Pancreas (tissue), 10 donors: ENCODE measurements around the gene MBD2. TPM values are rescaled to one million over a fixed set of nuclear protein-coding genes. Genes with fewer than 3 reads are reported as not detected.
A peak's percentile ranks its signal among the peaks of the same experiment; 100 is the strongest.
"Not testable (repeated sequence)": the region's sequence is repeated elsewhere in the genome, so short reads cannot be mapped to it uniquely, and the experiment has no call there.

ENCODE experiments used
- ATAC-seq, 4 donors: fragments of 200-7000 bp; cut with Tn5 transposase; one replicate each; pipeline versions ENCODE4 v1.8.0 to v1.9.1; 2020; ENCODE audit warnings: mild to moderate bottlenecking in 4 of 4, moderate library complexity in 4 of 4
- DNase-seq, 6 donors: peaks; one replicate each; pipeline ENCODE4 v3.0.0-alpha.2; 2020
- FAIRE-seq: peaks from 2 replicates; lab custom pipeline; 2012; peaks lifted over from hg19 to GRCh38; lab: Jason Lieb, UNC
- H3K27ac ChIP-seq, 4 donors: fragments of 200-600 bp; sonication (generic); 1 replicate in 3 of 4; 2 replicates in 1 of 4; pipeline versions ENCODE4 v1.5.0 to v1.8.0; 2020
- H3K27me3 ChIP-seq, 4 donors: fragments of 200-600 bp; one replicate each; pipeline ENCODE4 v1.8.0; 2021
- H3K36me3 ChIP-seq, 3 donors: fragments of 200-600 bp; sonication (generic) in 1 of 3; one replicate each; pipeline versions ENCODE4 v1.5.0 to v1.8.0; 2020 to 2021
- H3K4me1 ChIP-seq, 3 donors: fragments of 200-600 bp; one replicate each; pipeline ENCODE4 v1.8.0; 2021
- H3K4me3 ChIP-seq, 4 donors: fragments of 200-600 bp; sonication (generic) in 2 of 4; one replicate each; pipeline versions ENCODE4 v1.5.0 to v1.8.0; 2020 to 2021
- H3K9me3 ChIP-seq, 4 donors: fragments of 200-600 bp; one replicate each; pipeline ENCODE4 v1.8.0; 2021
- WGBS, 2 donors: extraction: QIAGEN DNeasy Blood & Tissue Kit; methylation state at CpG; one replicate each; pipeline ENCODE4 v1.1.7; 2013; 5-methylcytosine and 5-hydroxymethylcytosine counted together
- intact Hi-C, 3 donors: fragments of 100-400 bp; cut with DNase I; formaldehyde crosslinking; loops; one replicate each; pipeline versions ENCODE4 v1.11.1 to v1.14.2; 2022
- polyA plus RNA-seq, 2 donors: library from polyadenylated mRNA; stranded (reverse); fragments of 200-250 nt; gene quantifications; one replicate each; pipeline ENCODE4 v1.2.3, GENCODE V29; 2013
- total RNA-seq, 6 donors: library from RNA; stranded (reverse); fragmentation: NEBNext Ultra II Directional in 4 of 6; extraction: Animal tissue kit (Norgen Biotek cat#: 25700) in 4 of 6; gene quantifications; one replicate each; pipeline versions ENCODE4 v1.2.1 to v1.2.4, GENCODE V29; 2021 to 2023
- TF ChIP-seq, protein P1 (sequence below), 4 donors: fragments of 200-600 bp; sonication (generic) in 3 of 4; IDR thresholded peaks; one replicate each; pipeline versions ENCODE4 v1.5.0 to v1.8.0; 2021; ENCODE audit warnings: antibody characterized with exemption in 4 of 4
- donor health status: healthy with polysubstance abuse.
- donor health status: DM: no; HTN: no; CAD: no; lungs with moderate emphysema.
- donor health status: DM: no; HTN: no; CAD: no.
- donor health status: control.
- donor health status: control.
- donor health status: Bipolar disorder and iron deficiency.
- donor health status: DM: yes; HTN: yes; CAD: no.
- donor health status: DM: no; HTN: no; CAD: no.
- donor health status: DM: no; HTN: no; CAD: no.
- donor health status: DM: yes; HTN: yes; CAD: no.

Gene MBD2
- total and polyA plus RNA-seq, 8 donors = 15.7 to 60.5 (median 47.0) TPM

DNA sequence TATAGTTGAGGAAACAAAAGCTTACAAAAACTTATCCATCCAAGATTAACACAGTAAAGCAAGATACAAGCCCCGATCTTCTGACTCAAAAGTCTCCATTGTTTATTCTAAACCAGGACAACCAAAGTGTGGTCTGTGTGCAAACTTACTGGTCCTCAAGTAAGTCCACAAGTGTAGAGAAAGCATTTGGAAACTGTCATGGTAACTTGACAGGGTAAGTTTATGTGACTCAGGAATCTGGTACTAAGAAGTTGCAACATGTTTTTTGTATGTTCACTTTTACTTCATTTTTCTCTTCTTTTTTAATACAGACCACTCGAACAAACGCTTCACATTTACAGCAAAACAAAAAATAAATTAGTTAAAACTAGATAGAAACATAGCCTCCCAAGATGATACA lies 9.4 kb downstream of the MBD2 start:
- no peak for ATAC-seq
- H3K27ac ChIP-seq = no peak overlapping the region
- intact Hi-C loops = no loop called here
- TF ChIP-seq, protein P1, sequence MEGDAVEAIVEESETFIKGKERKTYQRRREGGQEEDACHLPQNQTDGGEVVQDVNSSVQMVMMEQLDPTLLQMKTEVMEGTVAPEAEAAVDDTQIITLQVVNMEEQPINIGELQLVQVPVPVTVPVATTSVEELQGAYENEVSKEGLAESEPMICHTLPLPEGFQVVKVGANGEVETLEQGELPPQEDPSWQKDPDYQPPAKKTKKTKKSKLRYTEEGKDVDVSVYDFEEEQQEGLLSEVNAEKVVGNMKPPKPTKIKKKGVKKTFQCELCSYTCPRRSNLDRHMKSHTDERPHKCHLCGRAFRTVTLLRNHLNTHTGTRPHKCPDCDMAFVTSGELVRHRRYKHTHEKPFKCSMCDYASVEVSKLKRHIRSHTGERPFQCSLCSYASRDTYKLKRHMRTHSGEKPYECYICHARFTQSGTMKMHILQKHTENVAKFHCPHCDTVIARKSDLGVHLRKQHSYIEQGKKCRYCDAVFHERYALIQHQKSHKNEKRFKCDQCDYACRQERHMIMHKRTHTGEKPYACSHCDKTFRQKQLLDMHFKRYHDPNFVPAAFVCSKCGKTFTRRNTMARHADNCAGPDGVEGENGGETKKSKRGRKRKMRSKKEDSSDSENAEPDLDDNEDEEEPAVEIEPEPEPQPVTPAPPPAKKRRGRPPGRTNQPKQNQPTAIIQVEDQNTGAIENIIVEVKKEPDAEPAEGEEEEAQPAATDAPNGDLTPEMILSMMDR (IDR thresholded peaks at IDR 0.05) = no peak
- DNase-seq = no peak
- peaks cover 0 to 10% (median 6%) of the 10 kb centered on the region in 3 donors for H3K4me1 ChIP-seq
- H3K36me3 ChIP-seq = no peaks in the 10 kb centered on the region
- WGBS, 2 donors = 89 to 93% methylated on average over 3 of the region's 3 CpGs
- H3K4me3 ChIP-seq = no peak overlapping the region
- no peaks in the 10 kb centered on the region for H3K9me3 ChIP-seq
- H3K27me3 ChIP-seq = no peaks in the 10 kb centered on the region
- FAIRE-seq = no peak

DNA sequence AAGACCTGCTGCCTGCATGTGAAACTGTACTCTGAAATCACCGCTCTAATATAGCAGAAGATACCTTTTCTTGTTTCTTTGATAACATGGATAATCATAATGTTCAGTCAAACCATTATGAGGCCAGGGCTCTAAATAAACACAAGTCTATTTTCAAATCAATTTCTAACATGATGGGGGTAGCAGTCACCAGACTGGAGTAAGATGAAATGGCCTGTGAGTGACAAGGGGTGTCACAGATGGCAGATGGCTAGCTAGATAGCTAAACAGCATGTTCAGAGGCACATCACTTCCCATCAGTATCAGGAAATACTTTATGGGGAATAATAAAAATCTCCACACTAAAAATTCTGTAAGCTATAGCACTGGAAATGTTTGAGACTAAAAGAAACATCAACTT lies 14.0 kb downstream of the MBD2 start:
- no peak for FAIRE-seq
- Histone ChIP-seq H3K27me3 (no peaks in the 10 kb centered on the region), H3K4me3 (no peak overlapping the region), H3K4me1 (peaks cover 0 to 21% (median 5%) of the 10 kb centered on the region in 3 donors), H3K27ac (no peak overlapping the region), H3K9me3 (no peaks in the 10 kb centered on the region), H3K36me3 (no peaks in the 10 kb centered on the region)
- TF ChIP-seq, protein P1 (IDR thresholded peaks at IDR 0.05) = no peak
- no peak for ATAC-seq
- intact Hi-C loops = no loop called here
- WGBS, 2 donors = 93% methylated on average over 1 of the region's 1 CpG
- no peak for DNase-seq

GRCh38 chr18:54209471-54210180 lies 14.8 kb downstream of the MBD2 start:
- ATAC-seq (no peak), FAIRE-seq (no peak), DNase-seq (no peak)
- Histone ChIP-seq H3K27ac (no peak overlapping the region), H3K4me3 (no peak overlapping the region), H3K9me3 (no peaks in the 10 kb centered on the region), H3K27me3 (no peaks in the 10 kb centered on the region), H3K36me3 (no peaks in the 10 kb centered on the region), H3K4me1 (peaks cover 0 to 21% (median 5%) of the 10 kb centered on the region in 3 donors)
- WGBS, 2 donors = 97 to 98% methylated on average over 1 of the region's 1 CpG
- TF ChIP-seq, protein P1 (IDR thresholded peaks at IDR 0.05) = no peak
- intact Hi-C loops = no loop called here

- TF ChIP-seq, protein P1 (IDR thresholded peaks at IDR 0.05) = no peak
- H3K4me1 ChIP-seq = peaks cover 0 to 21% (median 5%) of the 10 kb centered on the region in 3 donors
- DNase-seq (no peak), ATAC-seq (no peak), FAIRE-seq (peak; percentile 9)
- H3K27me3 ChIP-seq = no peaks in the 10 kb centered on the region
- intact Hi-C loops = no loop called here
- no peaks in the 10 kb centered on the region for H3K9me3 ChIP-seq
- H3K27ac ChIP-seq = peak overlapping the region in 2 of 4 donors; percentile 21 to 61
- no peak overlapping the region for H3K4me3 ChIP-seq
- WGBS, 2 donors = 20 to 33% methylated on average over 2 of the region's 2 CpGs
- peaks cover 0 to 4% (median 0%) of the 10 kb centered on the region in 3 donors for H3K36me3 ChIP-seq
These were observed 18.0 kb downstream of the MBD2 start for GRCh38 chr18:54206447-54206846.

DNA sequence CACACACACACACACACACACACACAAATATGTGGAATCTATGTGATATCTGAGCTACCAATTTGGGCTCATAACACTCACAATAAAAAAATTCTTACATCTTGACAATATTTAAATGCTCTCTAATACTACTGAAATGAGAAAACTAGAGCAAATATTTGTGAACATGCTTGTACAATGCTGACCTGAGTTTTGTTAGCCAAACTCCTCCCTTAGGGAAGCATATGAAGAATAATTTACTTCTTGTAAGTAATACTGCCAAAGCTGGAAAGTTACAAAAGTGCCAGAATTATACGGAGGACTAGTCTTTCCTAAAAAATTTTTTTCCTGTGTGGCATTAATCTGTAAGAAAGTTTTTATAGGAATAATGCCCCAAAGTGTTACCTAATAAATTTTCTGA lies 18.5 kb downstream of the MBD2 start:
- H3K27ac ChIP-seq = peak overlapping the region in 2 of 4 donors; percentile 21 to 61
- FAIRE-seq = no peak
- no peak overlapping the region for H3K4me3 ChIP-seq

GRCh38 chr18:54205448-54205847 lies 19.0 kb downstream of the MBD2 start:
- WGBS, 2 donors = 27 to 28% methylated on average over 6 of the region's 6 CpGs
- not testable (repeated sequence) for FAIRE-seq
- peak; percentile 76 to 85 (median 83) for ATAC-seq

More for the DNA sequence above, 18.5 kb downstream of the MBD2 start:
- peaks cover 0 to 21% (median 5%) of the 10 kb centered on the region in 3 donors for H3K4me1 ChIP-seq
- TF ChIP-seq, protein P1 (IDR thresholded peaks at IDR 0.05) = no peak
- no peaks in the 10 kb centered on the region for H3K9me3 ChIP-seq
- intact Hi-C loops = no loop called here
- WGBS, 2 donors = 6 to 7% methylated on average over 1 of the region's 1 CpG
- H3K36me3 ChIP-seq = peaks cover 0 to 4% (median 0%) of the 10 kb centered on the region in 3 donors
- peak; percentile 66 to 81 (median 78) for ATAC-seq
- no peaks in the 10 kb centered on the region for H3K27me3 ChIP-seq
- DNase-seq = no peak

More at GRCh38 chr18:54205448-54205847, 19.0 kb downstream of the MBD2 start:
- peak in 2 of 6 donors; percentile 21 to 26 for DNase-seq
- peaks cover 0 to 21% (median 5%) of the 10 kb centered on the region in 3 donors for H3K4me1 ChIP-seq
- H3K27ac ChIP-seq = peak overlapping the region in 2 of 4 donors; percentile 27 to 61
- H3K36me3 ChIP-seq, H3K9me3 ChIP-seq, H3K27me3 ChIP-seq, H3K4me3 ChIP-seq, intact Hi-C loops: not testable (repeated sequence)
